Measurements from ENCODE around the gene LRRC71. TPM values are rescaled to one million over a fixed set of nuclear protein-coding genes. Genes with fewer than 3 reads are reported as not detected.

Gene LRRC71
- total RNA-seq, 1 experiment from 2014 or later, result 0.22 TPM

- Mint-ChIP-seq H3K27ac (no peak overlapping the region), H3K36me3 (peaks cover 67% of the 10 kb centered on the region), H3K27me3 (ENCODE audit: low read depth) (no peaks in the 10 kb centered on the region), H3K4me3 (no peak overlapping the region), H3K4me1 (no peaks in the 10 kb centered on the region), H3K9me3 (no peaks in the 10 kb centered on the region)
- CTCF ChIA-PET, result no interaction called here
- ATAC-seq, result no peak
- TF ChIP-seq MYBL2 (CRISPR knock-in tag; IDR thresholded peaks at IDR 0.05), result no peak
- no peak for TF ChIP-seq ZNF138 (CRISPR knock-in tag; conservative IDR thresholded peaks at IDR 0.05)
- no peak for TF ChIP-seq RORB (CRISPR knock-in tag; IDR thresholded peaks at IDR 0.05)
- no peak for TF ChIP-seq E2F4 (CRISPR knock-in tag; IDR thresholded peaks at IDR 0.05; ENCODE audit: borderline replicate concordance, low read depth)
- no peak for TF ChIP-seq SMAD3 (CRISPR knock-in tag; IDR thresholded peaks at IDR 0.05; ENCODE audit: borderline replicate concordance)
- no peak for TF ChIP-seq KAT7 (CRISPR knock-in tag; IDR thresholded peaks at IDR 0.05; ENCODE audit: borderline replicate concordance)
- POLR2A ChIA-PET, result no interaction called here
- no peak for DNase-seq (ENCODE audit: low spot score)
Observed at GRCh38 chr1:156957634-156958033, 37.2 kb downstream of the LRRC71 start.

- H3K27ac Mint-ChIP-seq, result no peak overlapping the region
- POLR2A ChIA-PET, result no interaction called here
- H3K27me3 Mint-ChIP-seq (ENCODE audit: low read depth), result no peaks in the 10 kb centered on the region
- H3K4me3 Mint-ChIP-seq, result no peak overlapping the region
- peaks cover 67% of the 10 kb centered on the region for H3K36me3 Mint-ChIP-seq
- DNase-seq (ENCODE audit: low spot score) (no peak), ATAC-seq (no peak)
- H3K9me3 Mint-ChIP-seq, result no peaks in the 10 kb centered on the region
- CTCF ChIA-PET, result interaction anchor here (1.1 to 1.2 kb wide), 2 partner anchors 38 to 116 kb away, joined by 3 to 4 read pairs; no protein-coding TSS in a partner anchor
- TF ChIP-seq CREB1 (CRISPR knock-in tag; IDR thresholded peaks at IDR 0.05) (no peak), ZBTB21 (CRISPR knock-in tag; IDR thresholded peaks at IDR 0.05; ENCODE audit: borderline replicate concordance) (no peak), USF2 (CRISPR knock-in tag; IDR thresholded peaks at IDR 0.05) (no peak), FOXK1 (CRISPR knock-in tag; IDR thresholded peaks at IDR 0.05) (no peak), JAZF1 (CRISPR knock-in tag; IDR thresholded peaks at IDR 0.05) (no peak), SMAD3 (CRISPR knock-in tag; IDR thresholded peaks at IDR 0.05; ENCODE audit: borderline replicate concordance) (no peak), PRRX2 (CRISPR knock-in tag; IDR thresholded peaks at IDR 0.05) (no peak), TEAD4 (CRISPR knock-in tag; IDR thresholded peaks at IDR 0.05) (no peak), ERG (CRISPR knock-in tag; IDR thresholded peaks at IDR 0.05) (no peak), CTCF (IDR thresholded peaks at IDR 0.05) (no peak), HMGA2 (CRISPR knock-in tag; IDR thresholded peaks at IDR 0.05) (no peak), ZNF138 (CRISPR knock-in tag; conservative IDR thresholded peaks at IDR 0.05) (no peak), CDX4 (CRISPR knock-in tag; IDR thresholded peaks at IDR 0.05; ENCODE audit: borderline replicate concordance) (no peak), NFATC4 (CRISPR knock-in tag; IDR thresholded peaks at IDR 0.05) (no peak), NFYB (CRISPR knock-in tag; conservative IDR thresholded peaks at IDR 0.05; ENCODE audit: low read depth) (no peak), NR3C1 (CRISPR knock-in tag; conservative IDR thresholded peaks at IDR 0.05; ENCODE audit: low read depth) (no peak), TCF7 (CRISPR knock-in tag; IDR thresholded peaks at IDR 0.05; ENCODE audit: low read depth) (no peak), ARID4B (CRISPR knock-in tag; IDR thresholded peaks at IDR 0.05; ENCODE audit: borderline replicate concordance) (no peak), ZNF219 (CRISPR knock-in tag; IDR thresholded peaks at IDR 0.05; ENCODE audit: borderline replicate concordance) (no peak)
- no peaks in the 10 kb centered on the region for H3K4me1 Mint-ChIP-seq
Observed at GRCh38 chr1:156958247-156958714, 37.8 kb downstream of the LRRC71 start.
